Mononuclear cell (primary cell): ENCODE measurements around the gene GSS. TPM values are rescaled to one million over a fixed set of nuclear protein-coding genes. Genes with fewer than 3 reads are reported as not detected.

Experiments
- H3K27me3 ChIP-seq: 2 replicates; pipeline ENCODE4 v1.6.0; 2011; ENCODE audit warnings: low read length, control low read depth; ENCODE audit not compliant: insufficient read depth
- H3K4me1 ChIP-seq: 2 replicates; pipeline ENCODE4 v1.5.1; 2011; ENCODE audit warnings: mild to moderate bottlenecking, low read length, control low read depth; ENCODE audit not compliant: insufficient read depth
- H3K4me3 ChIP-seq: 2 replicates; pipeline ENCODE4 v1.5.1; 2011; ENCODE audit warnings: mild to moderate bottlenecking, low read length, moderate library complexity
- H3K9me3 ChIP-seq: 2 replicates; pipeline ENCODE4 v1.5.1; 2011; ENCODE audit warnings: low read depth, mild to moderate bottlenecking, control low read depth, low read length
- total RNA-seq: library from RNA; depleted of rRNA; stranded (reverse); fragments of >200 nt; gene quantifications from one replicate; pipeline ENCODE4 v1.2.3, GENCODE V29; 2012

The GSS gene
- total RNA-seq, 1 donor = 17.2 TPM

DNA sequence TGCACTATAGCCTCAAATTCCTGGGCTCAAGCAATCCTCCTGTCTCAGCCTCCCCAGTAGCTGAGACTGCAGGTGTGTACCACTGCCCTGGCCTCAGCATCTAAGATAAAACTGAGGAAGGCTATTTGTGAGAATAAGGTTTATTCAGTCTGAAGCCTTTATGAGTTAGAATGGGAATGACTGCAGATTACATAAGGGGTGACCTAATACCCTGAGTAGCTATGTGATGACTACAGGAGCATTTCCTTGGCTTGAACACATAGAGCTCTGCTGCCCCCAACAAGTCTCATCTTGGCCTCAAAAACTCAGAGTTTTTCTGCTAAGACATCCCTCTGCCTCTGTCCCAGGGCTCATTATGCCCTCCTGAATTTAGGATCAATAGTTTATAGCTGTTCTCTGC, 7.6 kb downstream of the GSS start:
- Histone ChIP-seq H3K4me1 (no peaks in the 10 kb centered on the region), H3K27me3 (no peaks in the 10 kb centered on the region), H3K4me3 (no peak overlapping the region), H3K9me3 (no peaks in the 10 kb centered on the region)

DNA sequence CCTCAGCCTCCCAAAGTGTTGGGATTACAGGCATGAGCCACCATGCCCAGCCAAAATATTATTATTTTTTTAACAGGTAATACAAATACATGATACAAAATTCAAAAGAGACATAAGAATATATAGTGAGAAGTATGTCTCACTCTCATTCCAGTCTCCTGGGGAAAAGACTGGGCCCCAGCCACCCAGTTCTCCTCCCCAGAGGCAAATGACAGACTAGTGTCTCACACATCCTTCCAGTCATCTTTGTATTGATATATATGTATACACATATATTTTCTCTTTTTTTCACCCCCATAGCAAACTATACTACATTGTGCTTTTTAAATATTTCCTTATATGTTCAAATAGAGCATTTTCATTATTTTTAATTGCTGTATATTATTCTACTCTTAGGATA, 8.3 kb downstream of the GSS start:
- no peaks in the 10 kb centered on the region for H3K4me1 ChIP-seq
- no peak overlapping the region for H3K4me3 ChIP-seq
- no peaks in the 10 kb centered on the region for H3K27me3 ChIP-seq
- H3K9me3 ChIP-seq = no peaks in the 10 kb centered on the region

DNA sequence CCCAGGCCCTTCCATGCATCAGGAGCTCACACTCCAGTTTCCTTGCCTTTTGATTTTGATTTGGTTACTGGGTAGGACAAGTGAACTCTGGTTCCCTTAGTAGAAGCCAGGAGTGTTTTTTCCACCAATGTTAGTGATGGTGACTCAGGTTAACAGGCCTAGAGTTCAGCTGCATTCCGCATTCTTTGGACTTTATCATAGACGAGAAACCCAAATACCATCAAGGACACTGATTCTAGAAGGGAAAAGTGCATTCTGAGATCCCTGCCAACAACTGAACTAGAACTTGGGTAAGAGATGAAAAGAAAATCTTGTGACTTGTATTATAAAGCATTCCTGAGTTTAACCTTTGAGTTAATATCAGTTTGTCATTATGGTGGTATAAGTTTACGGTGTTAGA, 8.9 kb downstream of the GSS start:
- Histone ChIP-seq H3K9me3 (no peaks in the 10 kb centered on the region), H3K4me3 (no peak overlapping the region), H3K4me1 (peaks cover under 1% of the 10 kb centered on the region), H3K27me3 (no peaks in the 10 kb centered on the region)

DNA sequence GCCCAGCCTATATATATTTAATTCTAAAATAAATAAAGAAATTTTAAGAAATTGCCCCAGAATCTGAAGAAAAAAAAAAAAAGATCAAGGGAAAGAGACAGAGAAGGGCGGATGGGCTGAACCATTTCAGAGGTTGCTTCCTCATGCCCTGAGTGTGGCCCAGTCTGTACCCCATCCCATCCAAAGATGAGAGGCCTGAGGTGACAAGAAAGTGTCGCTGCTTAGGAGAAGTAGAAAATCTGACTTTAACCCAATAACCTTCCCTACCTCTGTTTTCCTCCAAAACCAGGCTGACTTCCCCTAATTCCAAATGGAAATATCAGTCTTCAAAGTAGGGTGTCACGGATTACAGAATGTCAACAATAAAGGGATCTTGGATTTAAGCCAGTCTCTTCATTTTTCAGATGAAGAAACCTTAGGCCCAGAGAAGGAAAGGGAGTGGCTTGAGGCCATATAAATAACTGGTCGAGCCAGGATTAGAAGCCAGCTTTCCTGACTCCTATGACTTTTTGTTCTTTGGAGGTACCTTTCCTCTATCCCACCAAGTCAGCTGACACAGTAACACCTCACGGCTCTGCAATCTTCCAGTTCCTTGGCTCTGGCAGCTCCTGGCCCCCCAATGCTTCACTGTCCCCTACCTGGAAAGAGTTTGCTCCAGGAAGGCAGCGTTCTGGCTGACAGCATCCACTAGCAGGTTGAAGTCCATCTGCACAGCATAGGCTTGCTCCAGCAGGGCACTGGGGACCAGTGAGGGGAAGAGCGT, 10.1 kb downstream of the GSS start:
- H3K4me3 ChIP-seq = no peak overlapping the region
- H3K9me3 ChIP-seq = no peaks in the 10 kb centered on the region
- H3K4me1 ChIP-seq = peaks cover 12% of the 10 kb centered on the region
- H3K27me3 ChIP-seq = no peaks in the 10 kb centered on the region

DNA sequence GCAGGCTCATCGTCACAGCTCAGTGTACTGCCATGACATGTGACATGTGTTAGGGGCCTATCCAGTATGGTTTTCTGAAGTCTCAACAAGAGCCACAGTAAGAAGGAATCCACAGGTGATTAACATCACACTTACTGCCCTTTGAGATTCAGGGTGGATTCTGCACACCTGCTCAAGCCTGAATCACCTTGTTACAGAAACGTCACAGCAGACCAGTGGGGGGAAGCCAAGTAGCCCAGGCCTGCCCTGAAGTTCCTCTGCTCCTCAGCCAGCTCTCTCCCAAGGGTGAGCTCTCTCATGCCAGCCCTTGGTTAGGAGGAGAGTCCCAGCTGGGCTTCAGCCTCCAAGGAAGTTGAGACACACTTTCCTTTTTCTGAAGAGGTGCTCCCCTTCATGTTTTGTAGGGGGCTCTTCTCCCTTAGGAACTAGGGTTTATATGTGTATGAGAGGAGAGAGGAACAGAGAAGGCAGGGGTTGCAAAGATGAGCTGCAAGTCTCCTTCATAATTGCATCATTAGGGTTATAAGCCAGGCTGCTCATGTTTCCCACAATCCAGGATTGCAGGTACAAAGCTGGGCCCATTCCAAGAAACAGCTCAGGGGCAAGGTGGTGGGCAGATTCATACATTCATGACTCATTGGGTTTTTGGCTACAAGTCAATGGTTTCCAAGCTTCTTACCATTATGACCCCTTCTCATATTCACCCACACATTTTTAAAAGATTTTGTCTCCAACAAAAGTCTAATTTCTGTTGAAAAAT, 11.6 kb downstream of the GSS start:
- peaks cover 24% of the 10 kb centered on the region for H3K4me1 ChIP-seq

DNA sequence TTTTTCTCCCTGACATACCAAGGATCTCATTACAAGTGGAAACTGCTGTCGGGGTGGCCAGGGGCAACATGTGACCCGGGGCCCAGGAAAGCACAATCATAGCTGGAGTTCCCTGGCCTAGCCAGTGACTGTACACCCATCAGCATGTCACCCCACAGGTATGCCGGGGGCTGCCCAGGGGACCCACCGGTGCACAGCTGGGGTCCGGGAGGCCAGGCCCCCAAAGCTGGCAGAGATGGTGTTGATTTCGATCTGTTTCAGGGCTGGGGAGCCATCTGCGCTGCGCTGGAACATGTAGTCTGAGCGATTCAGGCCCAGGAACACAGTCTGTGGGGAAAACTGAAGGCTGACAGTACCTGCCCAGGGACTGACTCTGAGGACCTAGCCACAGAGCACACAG, 13.3 kb downstream of the GSS start:
- Histone ChIP-seq H3K9me3 (no peaks in the 10 kb centered on the region), H3K4me1 (peaks cover 34% of the 10 kb centered on the region), H3K27me3 (no peaks in the 10 kb centered on the region), H3K4me3 (no peak overlapping the region)

More for the DNA sequence above, 11.6 kb downstream of the GSS start:
- no peaks in the 10 kb centered on the region for H3K27me3 ChIP-seq
- H3K9me3 ChIP-seq = no peaks in the 10 kb centered on the region
- no peak overlapping the region for H3K4me3 ChIP-seq

DNA sequence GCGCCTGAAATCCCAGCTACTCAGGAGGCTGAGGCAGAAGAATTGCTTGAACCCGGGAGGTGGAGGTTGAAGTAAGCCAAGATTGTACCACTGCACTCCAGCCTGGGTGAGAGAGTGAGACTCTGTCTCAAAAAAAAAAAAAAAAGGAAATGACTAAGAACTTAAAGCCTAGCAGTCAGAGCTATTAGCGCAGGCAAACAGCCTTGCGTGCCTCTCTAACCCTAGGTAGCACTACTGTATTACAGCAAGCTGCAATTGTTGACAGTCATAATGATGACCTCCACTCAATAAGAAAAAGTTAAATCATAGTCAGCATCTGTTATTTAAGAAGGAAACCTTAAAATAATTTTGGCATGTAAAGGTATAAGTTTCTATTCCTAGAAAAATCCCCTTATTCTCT, 14.4 kb downstream of the GSS start:
- H3K27me3 ChIP-seq = no peaks in the 10 kb centered on the region
- peaks cover 34% of the 10 kb centered on the region for H3K4me1 ChIP-seq
- no peak overlapping the region for H3K4me3 ChIP-seq
- H3K9me3 ChIP-seq = no peaks in the 10 kb centered on the region

DNA sequence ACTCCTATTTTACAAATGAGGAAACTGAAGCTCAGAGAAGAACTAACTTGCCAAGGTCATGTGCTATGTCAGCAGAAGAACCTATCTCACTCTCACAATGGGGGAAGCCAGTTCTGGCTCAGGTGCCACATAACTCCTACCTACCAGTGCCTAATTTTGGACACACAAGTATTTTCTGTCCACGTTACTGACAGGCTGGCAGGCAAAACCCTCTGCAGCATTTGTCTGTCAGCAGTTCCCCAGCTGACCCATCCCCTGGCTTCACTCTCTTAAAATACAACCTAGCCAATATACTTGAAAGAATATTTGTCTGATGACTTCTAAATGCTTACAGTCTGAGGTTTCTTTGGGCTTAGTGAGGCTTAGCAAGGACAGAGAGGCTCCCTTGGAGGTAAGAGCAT, 15.5 kb downstream of the GSS start:
- Histone ChIP-seq H3K9me3 (no peaks in the 10 kb centered on the region), H3K27me3 (no peaks in the 10 kb centered on the region), H3K4me1 (peaks cover 34% of the 10 kb centered on the region), H3K4me3 (no peak overlapping the region)

DNA sequence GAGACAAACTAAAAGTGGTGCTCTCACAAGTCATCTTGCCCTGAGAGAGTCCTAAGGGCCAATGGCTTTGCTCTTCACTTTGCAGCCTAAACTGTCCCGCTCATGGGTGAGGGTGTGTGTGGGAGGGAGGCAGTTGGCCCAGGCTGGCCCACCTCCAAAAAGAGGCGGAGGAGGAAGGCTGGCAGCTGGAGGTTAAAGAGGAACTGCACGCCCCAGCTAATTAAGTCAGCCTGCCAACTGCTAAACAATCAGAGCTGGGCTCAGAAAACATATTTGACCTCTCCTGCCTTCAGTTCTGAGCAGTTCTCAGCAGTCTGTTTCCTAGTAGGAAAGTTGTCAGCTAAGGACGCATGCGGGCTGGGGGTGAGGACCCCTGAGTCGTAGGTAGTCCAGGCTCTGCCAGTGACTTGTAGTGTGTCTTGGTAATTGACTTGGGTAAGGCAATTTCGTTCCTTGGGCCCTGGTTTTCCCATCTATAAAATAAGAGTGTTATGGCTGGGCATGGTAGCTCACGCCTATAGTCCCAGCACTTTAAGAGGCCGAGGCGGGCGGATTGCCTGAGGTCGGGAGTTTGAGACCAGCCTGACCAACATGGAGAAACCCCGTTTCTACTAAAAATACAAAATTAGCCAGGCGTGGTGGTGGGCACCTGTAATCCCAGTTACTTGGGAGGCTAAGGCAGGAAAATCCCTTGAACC, 17.0 kb downstream of the GSS start:
- H3K9me3 ChIP-seq = no peaks in the 10 kb centered on the region
- peaks cover 34% of the 10 kb centered on the region for H3K4me1 ChIP-seq
- H3K4me3 ChIP-seq = no peak overlapping the region
- H3K27me3 ChIP-seq = no peaks in the 10 kb centered on the region

DNA sequence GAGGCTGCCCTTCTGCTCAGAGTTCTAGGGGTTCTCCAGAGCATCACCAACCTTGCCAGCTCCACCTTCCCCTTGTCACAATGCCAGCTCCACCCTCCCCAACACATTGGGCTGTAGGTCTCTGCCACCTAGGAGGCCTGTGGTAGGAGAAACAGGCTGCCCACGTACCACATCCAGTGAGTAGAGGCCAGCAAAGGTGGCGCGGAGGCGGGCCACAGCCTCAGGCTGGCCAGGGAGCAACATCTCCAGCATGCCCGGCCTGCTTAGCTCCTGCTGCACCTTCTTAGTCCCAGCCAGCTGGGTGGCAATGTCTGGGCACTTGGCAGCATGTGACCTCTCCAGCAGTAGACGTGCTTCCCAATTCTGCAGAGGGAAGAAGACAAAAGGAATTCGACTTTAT, 23.8 kb downstream of the GSS start:
- H3K27me3 ChIP-seq = no peaks in the 10 kb centered on the region
- no peaks in the 10 kb centered on the region for H3K4me1 ChIP-seq
- H3K4me3 ChIP-seq = no peak overlapping the region
- no peaks in the 10 kb centered on the region for H3K9me3 ChIP-seq

DNA sequence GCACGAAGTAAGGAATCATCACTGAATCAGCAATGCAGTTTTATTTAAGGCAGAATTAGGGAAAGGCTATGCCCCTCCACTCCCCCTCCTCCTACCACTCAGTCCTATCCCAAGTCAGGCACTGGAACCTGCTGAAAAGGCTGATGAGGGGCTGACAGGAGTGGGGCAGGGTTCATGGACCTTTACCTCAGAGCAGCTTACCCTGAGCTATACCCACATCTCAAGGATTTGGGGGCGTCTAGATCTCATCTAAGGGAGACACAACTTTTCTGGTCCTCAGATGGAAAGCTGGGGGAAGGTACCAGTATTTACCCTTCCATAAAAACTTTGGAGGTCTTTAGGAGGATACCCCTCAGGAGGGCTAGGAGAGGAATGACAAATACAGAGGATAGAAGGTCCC, 27.2 kb downstream of the GSS start:
- H3K9me3 ChIP-seq = no peaks in the 10 kb centered on the region
- H3K4me1 ChIP-seq = no peaks in the 10 kb centered on the region
- H3K27me3 ChIP-seq = no peaks in the 10 kb centered on the region
- H3K4me3 ChIP-seq = no peak overlapping the region

DNA sequence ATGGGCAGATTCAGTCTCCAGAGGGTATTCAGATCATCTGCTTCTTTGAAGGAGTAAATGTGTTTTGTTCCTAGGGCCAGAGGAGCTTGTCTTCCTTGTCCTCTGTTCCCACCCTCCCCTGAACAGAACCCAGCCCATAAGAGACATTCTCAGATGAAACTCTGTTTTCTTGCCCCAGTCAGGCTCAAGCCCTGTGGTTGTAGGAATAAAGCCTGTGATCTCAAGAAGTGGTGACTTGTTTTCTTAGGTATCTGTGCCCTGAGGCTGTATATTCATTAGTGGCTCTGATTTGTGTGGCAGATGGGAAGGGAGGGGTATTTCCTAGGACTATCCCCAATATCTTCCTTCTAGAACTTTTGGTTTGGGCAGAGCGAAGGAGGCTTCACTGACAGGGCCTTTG, 27.9 kb downstream of the GSS start:
- H3K9me3 ChIP-seq = no peaks in the 10 kb centered on the region
- no peaks in the 10 kb centered on the region for H3K4me1 ChIP-seq
- no peaks in the 10 kb centered on the region for H3K27me3 ChIP-seq

DNA sequence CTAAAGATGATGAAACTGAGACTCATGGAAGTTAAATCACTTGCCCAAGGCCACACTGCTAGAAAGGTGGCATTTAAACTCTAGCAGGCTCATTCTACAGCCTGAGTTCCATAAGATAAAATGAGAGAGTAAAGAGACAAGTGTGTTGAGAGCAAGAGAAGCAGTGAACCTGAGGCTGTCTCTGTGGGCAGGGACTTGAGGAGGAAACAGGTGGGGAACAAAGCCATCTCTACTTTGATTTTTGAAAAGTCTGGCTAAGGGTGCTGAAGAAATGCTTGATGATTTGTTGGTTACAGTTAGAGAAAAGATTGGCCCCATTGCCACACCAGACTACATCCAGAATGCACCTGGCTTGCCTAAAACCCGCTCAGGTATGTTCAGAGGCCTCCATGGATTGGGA, 29.0 kb downstream of the GSS start:
- Histone ChIP-seq H3K9me3 (no peaks in the 10 kb centered on the region), H3K27me3 (no peaks in the 10 kb centered on the region), H3K4me3 (no peak overlapping the region), H3K4me1 (no peaks in the 10 kb centered on the region)

More for the DNA sequence above, 27.9 kb downstream of the GSS start:
- H3K4me3 ChIP-seq = no peak overlapping the region

DNA sequence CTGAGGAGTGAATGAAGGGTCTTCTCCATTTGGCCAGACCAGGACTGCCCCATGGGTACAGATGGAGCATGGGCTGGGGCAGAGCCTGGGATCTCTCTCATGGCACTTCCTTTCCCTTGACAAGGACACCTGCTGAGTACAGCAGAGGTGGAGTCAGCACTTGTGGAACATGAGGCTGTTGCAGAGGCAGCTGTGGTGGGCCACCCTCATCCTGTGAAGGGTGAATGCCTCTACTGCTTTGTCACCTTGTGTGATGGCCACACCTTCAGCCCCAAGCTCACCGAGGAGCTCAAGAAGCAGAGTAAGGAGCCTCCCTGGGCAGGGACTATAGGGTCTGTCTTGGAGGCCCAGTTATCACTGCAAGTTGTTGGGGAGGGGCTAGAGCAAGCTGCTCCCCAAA, 29.6 kb downstream of the GSS start:
- Histone ChIP-seq H3K4me1 (no peaks in the 10 kb centered on the region), H3K27me3 (no peaks in the 10 kb centered on the region)

DNA sequence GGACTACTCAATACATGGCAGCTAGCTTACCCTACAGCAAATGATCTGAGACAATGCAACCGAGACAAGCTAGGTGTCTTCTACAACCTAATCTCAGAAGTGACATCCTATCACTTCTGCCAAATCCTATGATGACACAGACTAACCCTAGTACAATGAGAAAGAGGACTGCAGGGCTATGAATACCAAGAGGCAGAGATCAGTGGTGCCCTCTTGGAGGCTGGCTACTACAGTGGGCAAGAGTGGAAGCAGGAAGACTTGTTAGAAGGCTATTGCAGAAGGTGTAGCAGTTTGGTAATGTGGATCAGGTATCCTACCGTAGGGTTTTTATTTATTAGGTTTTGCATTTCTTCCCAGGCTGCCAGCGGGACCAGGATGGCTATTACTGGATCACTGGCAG, 30.3 kb downstream of the GSS start:
- Histone ChIP-seq H3K27me3 (no peaks in the 10 kb centered on the region), H3K4me1 (no peaks in the 10 kb centered on the region), H3K4me3 (no peak overlapping the region), H3K9me3 (no peaks in the 10 kb centered on the region)

More for the DNA sequence above, 29.6 kb downstream of the GSS start:
- no peak overlapping the region for H3K4me3 ChIP-seq
- no peaks in the 10 kb centered on the region for H3K9me3 ChIP-seq
